GM20000 (cell line): ENCODE results near the gene PTPRN2.

Experiments used
- DNase-seq: peaks from one replicate; pipeline ENCODE4 v3.0.0; 2012; ENCODE audit warnings: low spot score
- CTCF ChIP-seq: IDR thresholded peaks from 2 replicates; pipeline ENCODE4 v1.5.1; 2012; ENCODE audit warnings: mild to moderate bottlenecking, control low read depth; ENCODE audit errors: extremely low read depth, missing control alignments

PTPRN2 gene

DNA sequence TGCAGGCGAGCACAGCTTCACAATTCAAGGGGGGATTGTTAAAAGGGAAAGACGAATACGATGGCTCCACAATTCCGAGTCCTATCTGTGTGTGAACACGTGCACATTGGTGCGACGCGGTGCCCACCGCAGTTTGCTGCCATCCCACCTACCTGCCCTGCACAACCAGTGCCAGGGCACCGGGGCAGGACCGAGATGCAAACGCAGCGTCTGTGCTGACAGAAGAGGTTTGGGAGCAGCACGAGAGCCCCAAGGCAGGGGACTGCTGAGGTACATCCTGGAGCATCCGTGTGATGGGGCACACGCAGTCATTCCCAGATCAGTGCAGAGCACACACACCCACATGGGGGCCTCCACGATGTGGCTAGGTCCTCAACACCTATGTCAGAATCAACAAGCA is 1029.6 kb downstream of the PTPRN2 start:
- TF ChIP-seq CTCF: no peak

DNA sequence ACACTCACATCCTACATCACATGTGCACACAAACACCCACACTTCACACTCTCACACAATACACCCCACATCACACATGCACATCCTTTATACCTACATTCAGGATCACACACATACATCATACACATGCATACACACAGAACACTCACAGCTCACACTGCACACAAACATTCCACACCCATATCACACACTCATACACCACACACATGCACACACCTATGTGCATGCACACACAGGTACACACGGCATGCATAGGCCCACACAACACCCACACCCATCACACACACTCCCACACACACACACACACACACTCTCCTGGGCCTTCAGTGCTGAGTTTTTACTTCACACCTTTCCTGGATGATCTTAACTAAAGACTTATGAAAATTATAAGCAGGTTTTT is 1030.4 kb downstream of the PTPRN2 start:
- TF ChIP-seq CTCF: no peak
- DNase-seq: no peak

More for the DNA sequence above, 1029.6 kb downstream of the PTPRN2 start:
- DNase-seq: no peak

DNA sequence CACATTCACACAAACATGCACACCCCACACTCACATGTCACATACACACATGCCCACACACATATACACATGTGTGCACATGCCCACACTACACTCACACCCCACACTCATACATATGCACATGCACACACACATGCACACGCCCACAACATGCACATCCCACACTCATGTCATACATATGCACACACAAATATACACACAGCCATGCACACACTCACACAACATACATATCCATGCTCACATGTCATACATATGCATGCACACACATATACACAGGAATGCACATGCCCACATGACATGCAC is 1031.0 kb downstream of the PTPRN2 start:
- no peak for DNase-seq
- TF ChIP-seq CTCF: no peak

- no peak for DNase-seq
- TF ChIP-seq CTCF: no peak
These were observed 1031.5 kb downstream of the PTPRN2 start for GRCh38 chr7:157555944-157556641.

DNA sequence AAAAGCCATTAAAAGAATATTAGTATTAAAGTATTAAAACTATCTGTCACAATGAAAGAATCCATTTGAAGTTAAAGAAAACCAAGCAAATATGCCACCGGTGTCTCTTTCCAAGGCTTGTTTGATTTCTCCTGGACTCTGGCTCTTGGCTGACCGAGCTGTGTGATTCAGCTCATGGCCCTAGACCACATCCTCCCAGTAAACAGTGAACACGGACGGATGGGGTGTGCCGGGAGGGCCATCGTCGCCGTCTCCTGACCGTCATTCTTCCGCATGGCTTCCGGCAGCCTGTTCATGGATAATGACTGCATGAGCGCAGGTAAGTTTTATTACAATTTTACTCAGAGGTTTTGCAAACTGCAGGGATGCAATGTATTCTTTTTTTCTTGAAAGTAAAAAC is 1032.3 kb downstream of the PTPRN2 start:
- DNase-seq: no peak

GRCh38 chr7:157554393-157555238 is 1033.0 kb downstream of the PTPRN2 start:
- TF ChIP-seq CTCF: no peak
- no peak for DNase-seq

More for the DNA sequence above, 1032.3 kb downstream of the PTPRN2 start:
- TF ChIP-seq CTCF: no peak

- DNase-seq: no peak
- no peak for TF ChIP-seq CTCF
These were observed 1034.4 kb downstream of the PTPRN2 start for GRCh38 chr7:157553256-157553655.
